IPS-15b (cell line): ENCODE data around the gene UBAC2.
"Not testable (repeated sequence)": the region's sequence is repeated elsewhere in the genome, so short reads cannot be mapped to it uniquely, and the experiment has no call there.

Experiments
- H3K27me3 ChIP-seq: one replicate; pipeline ENCODE4 v1.6.1; 2013; ENCODE audit warnings: low read length; ENCODE audit not compliant: control insufficient read depth, insufficient read depth
- H3K36me3 ChIP-seq: one replicate; pipeline ENCODE4 v1.6.1; 2013; ENCODE audit warnings: low read length; ENCODE audit not compliant: control insufficient read depth, insufficient read depth
- H3K4me1 ChIP-seq: one replicate; pipeline ENCODE4 v1.6.1; 2013; ENCODE audit warnings: mild to moderate bottlenecking, low read length; ENCODE audit not compliant: control insufficient read depth, insufficient read depth
- H3K4me3 ChIP-seq: one replicate; pipeline ENCODE4 v1.5.1; 2013; ENCODE audit warnings: low read depth, low read length
- H3K9ac ChIP-seq: one replicate; pipeline ENCODE4 v1.6.1; 2013; ENCODE audit warnings: low read depth, mild to moderate bottlenecking, low read length
- H3K9me3 ChIP-seq: one replicate; pipeline ENCODE4 v1.6.1; 2013; ENCODE audit warnings: mild to moderate bottlenecking, low read length; ENCODE audit not compliant: control insufficient read depth, insufficient read depth

Gene UBAC2

DNA sequence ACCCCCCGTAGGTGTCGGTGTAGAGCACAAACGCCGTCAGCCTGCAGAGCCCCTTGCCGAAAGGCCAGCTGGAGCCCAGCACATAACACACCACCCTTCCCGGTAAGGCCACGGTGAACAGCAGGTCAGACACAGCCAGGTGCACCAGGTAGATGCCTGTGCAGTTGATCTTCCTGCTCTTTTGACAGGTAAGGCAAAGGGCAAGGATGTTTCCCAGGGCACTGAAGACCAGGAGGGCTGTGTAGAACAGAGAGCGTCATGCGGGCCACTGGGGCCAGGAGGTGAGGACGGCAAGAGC is 208.0 kb downstream of the UBAC2 start:
- Histone ChIP-seq H3K9me3 (no peaks in the 10 kb centered on the region), H3K27me3 (no peaks in the 10 kb centered on the region), H3K4me3 (no peak overlapping the region), H3K36me3 (no peaks in the 10 kb centered on the region), H3K9ac (no peak overlapping the region), H3K4me1 (peaks cover 4% of the 10 kb centered on the region)

DNA sequence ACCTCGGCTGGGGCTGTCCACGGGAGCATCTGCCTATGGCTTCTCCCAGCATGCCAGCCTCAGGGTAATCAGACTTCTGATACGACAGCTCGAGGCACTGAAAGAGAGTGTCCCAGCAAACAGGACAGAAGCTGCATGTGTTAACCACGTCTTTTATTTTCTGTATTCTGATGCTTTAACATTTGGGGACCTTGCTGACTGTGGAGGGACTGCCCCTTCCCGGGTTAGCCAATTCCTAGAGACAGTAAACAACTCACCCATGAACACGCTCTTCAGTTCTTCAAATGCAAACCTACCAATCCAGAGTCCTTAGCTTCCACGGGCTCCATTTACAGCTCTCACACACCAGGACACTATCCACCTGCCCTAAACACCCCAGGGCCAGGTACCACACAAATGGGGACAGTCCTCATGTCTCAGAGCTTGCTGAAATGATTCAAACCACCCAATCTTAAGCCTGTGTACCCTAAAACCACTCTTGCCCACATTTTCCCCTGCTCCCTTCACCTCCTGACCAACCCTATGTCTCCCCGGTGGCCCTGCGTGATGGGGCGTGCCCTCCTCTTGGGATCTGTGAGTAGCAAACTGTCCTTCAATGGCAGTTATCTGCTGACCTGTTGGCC is 208.9 kb downstream of the UBAC2 start:
- H3K4me1 ChIP-seq, H3K9me3 ChIP-seq, H3K9ac ChIP-seq, H3K36me3 ChIP-seq, H3K4me3 ChIP-seq, H3K27me3 ChIP-seq: not testable (repeated sequence)

DNA sequence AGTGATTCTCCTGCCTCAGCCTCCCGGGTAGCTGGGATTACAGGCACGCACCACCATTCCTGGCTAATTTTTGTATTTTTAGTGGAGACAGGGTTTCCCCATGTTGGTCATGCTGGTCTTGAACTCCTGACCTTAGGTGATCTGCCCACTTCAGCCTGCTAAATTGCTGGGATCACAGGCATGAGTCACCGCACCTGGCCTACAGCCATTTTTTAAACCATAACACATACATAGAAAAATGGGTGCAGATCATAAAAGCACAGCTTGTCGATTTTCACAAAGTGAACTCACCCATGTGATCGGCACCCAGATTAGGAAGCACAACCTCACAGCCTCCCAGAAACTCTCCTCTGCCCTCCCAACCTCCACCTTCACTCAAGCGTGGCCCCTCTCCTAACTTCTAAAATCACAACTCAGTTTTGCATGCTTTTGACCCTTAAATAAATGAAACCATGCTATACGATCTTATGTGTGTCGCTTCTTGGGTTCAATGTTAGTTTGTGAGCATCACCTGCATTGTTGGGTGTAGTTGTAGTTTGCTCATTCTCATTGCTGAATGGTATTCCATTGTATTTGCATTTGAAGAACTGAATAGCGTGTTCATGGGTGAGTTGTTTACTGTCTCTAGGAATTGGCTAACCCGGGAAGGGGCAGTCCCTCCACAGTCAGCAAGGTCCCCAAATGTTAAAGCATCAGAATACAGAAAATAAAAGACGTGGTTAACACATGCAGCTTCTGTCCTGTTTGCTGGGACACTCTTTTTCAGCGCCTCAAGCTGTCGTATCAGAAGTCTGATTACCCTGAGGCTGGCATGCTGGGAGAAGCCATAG is 210.2 kb downstream of the UBAC2 start:
- H3K36me3 ChIP-seq, H3K4me1 ChIP-seq, H3K9me3 ChIP-seq, H3K4me3 ChIP-seq, H3K9ac ChIP-seq, H3K27me3 ChIP-seq: not testable (repeated sequence)

DNA sequence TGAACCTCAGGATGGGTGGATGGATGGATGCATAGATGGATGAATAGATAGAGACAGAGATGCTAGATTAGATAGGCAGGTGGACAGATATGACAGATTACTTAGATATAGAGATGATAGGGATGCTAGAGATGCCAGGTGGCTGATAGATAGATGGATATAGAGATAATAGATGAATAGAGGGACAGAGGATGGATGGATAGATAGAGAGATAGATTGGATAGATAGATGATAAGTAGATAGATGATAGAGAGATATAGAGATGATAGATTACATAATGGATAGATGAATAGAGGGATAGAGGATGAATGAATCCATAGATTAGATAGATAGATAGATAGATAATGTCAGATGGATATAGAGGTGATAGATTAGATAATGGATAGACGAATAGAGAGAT is 212.2 kb downstream of the UBAC2 start:
- peaks cover 10% of the 10 kb centered on the region for H3K4me1 ChIP-seq
- H3K27me3 ChIP-seq: peaks cover 4% of the 10 kb centered on the region
- no peaks in the 10 kb centered on the region for H3K36me3 ChIP-seq
- no peak overlapping the region for H3K4me3 ChIP-seq
- no peak overlapping the region for H3K9ac ChIP-seq
- no peaks in the 10 kb centered on the region for H3K9me3 ChIP-seq

DNA sequence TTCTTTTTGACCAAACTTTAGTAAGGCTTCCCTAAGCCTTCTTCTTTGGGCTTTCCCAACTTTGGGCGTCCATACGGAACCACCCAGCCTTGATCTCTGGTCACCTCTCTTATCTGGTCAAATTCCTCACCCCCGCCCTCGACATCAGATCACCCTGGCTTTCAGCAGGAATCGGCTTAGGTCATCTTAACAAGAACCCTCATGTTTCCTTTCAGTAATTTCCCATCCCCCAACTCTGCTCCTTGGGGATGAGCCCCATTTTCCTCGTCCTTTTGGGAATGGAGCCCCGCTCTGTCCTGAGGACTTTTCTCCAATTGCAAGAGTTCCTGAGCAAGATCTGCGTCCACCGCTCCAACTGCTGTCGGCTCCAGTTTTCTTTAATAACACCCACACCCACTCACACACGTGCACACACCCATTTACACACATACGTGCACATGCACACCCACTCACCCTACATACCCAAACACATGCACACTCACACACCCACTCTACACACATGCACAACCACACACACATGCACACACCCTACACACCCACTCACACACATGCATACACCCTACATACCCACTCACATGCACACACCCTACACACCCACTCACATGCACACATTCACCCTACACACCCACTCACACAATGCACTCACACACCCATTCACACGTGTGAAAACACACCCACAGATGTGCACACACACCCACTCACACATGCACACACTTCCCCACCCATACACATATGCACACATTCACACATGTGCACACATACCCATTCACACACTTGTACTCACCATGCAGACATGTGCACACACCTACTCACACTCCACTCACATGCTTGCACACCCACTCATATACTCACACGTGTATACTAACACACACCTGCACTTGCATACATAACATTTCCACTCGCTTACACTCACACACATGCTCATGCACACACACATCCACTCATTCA is 213.7 kb downstream of the UBAC2 start:
- peaks cover 4% of the 10 kb centered on the region for H3K27me3 ChIP-seq
- H3K4me1 ChIP-seq: peaks cover 11% of the 10 kb centered on the region
- H3K9ac ChIP-seq: no peak overlapping the region
- H3K36me3 ChIP-seq: no peaks in the 10 kb centered on the region
- H3K4me3 ChIP-seq: no peak overlapping the region
- H3K9me3 ChIP-seq: no peaks in the 10 kb centered on the region

DNA sequence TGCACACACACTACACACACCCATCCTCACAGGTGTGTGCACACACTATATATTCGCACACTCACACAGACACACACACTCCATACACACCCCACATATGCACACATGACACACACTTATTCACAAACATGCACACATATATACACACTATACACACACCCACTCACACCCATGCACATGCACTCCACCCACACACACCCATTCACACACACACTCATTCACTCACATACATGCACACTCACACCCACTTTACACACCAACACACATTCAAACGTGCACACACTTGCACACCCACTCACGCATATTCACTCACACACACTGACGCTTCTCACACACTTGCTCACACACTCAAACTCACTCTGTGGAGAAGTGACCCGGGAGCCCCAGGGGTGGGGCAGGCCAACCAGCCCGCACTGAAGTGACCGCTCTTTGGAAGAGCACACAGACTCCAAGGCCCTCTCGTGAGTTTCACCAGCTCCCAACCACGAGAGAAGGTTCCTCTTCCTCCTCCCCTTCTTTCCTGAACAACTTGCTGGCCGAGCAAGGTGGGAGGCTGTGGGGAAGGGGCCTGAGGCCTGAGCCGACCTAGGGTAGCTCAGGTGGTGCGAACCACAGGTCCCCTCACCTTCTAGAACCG is 214.5 kb downstream of the UBAC2 start:
- Histone ChIP-seq H3K4me3 (no peak overlapping the region), H3K36me3 (no peaks in the 10 kb centered on the region), H3K4me1 (peaks cover 11% of the 10 kb centered on the region), H3K9me3 (no peaks in the 10 kb centered on the region), H3K27me3 (peaks cover 4% of the 10 kb centered on the region), H3K9ac (no peak overlapping the region)

DNA sequence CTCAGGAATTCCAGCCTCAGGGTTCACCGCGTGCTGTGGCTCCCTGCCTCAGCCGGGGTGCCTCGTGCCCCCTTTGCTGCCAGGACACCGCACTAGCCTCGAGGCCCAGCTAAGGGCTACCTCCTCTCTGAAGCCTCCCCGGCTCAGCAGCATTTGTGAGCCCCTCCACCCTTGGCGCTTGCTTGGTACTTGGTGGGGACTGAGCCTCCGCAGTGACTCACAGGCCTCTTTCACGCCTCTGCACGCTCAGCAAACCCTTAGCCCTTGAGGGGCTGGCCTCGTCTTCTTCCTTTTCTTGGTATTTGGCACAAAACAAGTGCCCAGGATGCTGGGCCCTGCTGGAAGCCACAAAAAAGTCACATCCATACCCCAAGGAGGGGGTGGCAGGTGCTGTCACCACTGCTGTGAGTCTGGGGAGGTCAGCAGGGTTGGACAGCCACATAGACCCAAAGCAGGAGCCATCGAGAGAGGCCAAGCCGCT is 215.2 kb downstream of the UBAC2 start:
- no peak overlapping the region for H3K9ac ChIP-seq
- H3K27me3 ChIP-seq: peaks cover 4% of the 10 kb centered on the region
- H3K36me3 ChIP-seq: no peaks in the 10 kb centered on the region
- no peak overlapping the region for H3K4me3 ChIP-seq
- H3K4me1 ChIP-seq: peaks cover 8% of the 10 kb centered on the region
- H3K9me3 ChIP-seq: no peaks in the 10 kb centered on the region

DNA sequence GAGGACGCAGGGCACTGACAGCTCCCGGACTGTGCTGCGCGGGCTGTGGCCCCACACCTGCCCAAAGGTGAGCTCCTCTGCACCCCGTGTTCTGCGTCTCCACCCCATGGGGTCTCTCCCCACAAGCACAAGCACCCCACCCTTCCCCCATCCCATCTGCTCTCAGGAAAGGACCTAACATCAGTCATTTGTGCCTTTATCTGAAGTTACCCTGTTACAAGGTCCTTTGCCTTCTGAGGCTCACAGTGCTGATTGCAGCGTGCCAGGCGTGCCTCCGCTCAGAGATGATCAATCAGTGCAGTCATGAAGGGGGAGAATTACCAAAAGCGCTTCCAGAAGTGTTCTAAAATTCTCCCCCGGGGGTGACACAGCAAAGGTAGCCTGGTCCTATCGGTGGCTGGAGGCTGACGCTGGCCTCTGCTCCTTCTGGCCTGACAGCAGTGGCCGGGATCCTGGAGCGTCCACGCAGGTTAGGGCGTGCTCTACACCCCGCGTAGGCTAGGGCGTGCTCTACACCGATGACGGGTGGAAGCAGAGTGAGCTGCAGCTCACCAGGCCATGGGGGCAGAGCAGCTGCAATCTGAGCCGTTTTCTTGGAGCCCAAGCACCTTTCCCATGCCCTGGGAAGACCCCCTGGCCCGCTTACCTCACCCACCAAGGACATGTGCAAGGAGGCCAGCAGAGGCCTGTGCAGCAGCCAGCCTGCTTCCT is 215.9 kb downstream of the UBAC2 start:
- H3K4me3 ChIP-seq: no peak overlapping the region
- no peaks in the 10 kb centered on the region for H3K9me3 ChIP-seq
- peaks cover 7% of the 10 kb centered on the region for H3K4me1 ChIP-seq
- no peaks in the 10 kb centered on the region for H3K36me3 ChIP-seq
- peaks cover 4% of the 10 kb centered on the region for H3K27me3 ChIP-seq
- H3K9ac ChIP-seq: no peak overlapping the region

DNA sequence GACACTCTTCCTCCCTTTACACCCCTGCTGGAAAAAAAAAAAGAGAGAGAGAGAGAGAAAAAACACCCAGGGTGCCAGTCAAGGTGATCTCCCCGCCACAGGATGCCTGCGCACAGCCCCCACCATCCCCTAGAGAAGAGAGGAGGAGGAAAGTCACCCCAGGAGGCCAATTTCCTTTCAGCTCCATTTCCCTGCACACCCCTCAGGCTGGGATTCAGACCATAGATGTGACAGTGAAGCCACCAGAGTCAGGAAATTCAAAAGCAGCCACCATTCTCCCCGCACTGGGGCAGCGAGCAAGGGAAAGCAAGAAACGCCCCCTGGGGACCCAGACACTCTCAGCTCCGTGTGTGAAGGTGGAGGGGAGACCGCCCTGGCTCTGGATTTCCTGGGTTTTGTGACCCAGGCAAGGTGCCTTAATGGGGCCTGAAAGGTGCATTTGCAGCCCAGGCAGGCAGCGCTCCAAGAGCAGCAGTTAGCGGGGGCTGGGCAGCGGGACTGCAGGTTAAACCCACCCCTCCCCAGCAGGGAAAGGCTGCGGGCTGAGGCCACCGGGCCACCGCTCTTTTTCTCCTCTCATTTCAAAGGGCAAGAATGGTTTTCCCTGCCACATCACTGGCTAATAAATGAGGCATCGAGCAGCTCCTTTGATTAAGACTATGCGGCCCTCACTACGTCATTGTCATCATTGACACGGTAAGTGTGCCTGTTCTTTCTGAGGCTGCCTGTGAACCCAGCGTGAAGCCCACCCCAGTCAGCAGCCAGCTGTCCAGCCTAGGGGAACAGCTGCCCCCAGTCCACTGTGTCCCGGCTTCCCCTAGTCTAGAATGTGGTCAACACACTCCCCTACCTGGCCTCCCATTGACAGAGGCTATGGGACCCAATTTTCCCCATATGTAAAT is 216.8 kb downstream of the UBAC2 start:
- no peak overlapping the region for H3K9ac ChIP-seq
- H3K36me3 ChIP-seq: no peaks in the 10 kb centered on the region
- peaks cover 4% of the 10 kb centered on the region for H3K27me3 ChIP-seq
- H3K9me3 ChIP-seq: no peaks in the 10 kb centered on the region
- H3K4me3 ChIP-seq: no peak overlapping the region
- peaks cover 7% of the 10 kb centered on the region for H3K4me1 ChIP-seq

DNA sequence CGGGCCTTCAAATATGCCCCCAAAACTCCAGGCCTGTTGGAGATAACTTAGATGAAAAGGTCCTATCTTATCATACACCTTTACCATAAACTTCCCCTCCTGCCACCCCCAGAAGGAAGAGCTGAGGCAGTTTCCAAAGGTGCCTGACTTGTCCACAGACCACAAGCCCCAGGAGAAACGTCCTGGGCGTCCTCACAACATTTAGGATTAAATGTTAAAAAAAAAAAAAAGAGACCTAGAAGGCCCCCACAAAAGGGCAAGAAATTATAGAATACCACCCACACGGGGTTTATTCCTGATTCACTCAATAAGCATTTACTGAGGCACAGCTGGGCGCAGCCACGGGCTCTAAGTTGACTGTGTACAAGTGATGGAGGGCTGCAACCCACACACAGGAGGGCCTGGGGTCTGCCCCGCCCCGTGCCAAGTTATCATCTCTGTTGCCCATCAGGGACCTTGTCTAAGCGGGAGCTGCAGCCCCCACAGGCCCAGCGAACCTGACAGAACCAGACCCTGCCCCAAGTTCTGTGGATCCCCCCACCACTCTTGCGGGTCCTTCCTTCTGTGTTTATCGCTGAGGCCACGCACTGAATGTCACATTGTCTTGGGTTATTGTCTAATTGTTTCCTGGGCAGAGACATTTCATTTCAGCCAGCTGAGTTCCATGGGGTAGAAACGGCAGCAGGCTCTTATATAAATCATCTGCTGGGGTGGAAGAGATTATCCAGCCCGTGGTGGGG is 217.6 kb downstream of the UBAC2 start:
- no peaks in the 10 kb centered on the region for H3K9me3 ChIP-seq
- peaks cover 7% of the 10 kb centered on the region for H3K4me1 ChIP-seq

More for the DNA sequence above, 217.6 kb downstream of the UBAC2 start:
- Histone ChIP-seq H3K4me3 (no peak overlapping the region), H3K27me3 (peaks cover 4% of the 10 kb centered on the region), H3K9ac (no peak overlapping the region), H3K36me3 (no peaks in the 10 kb centered on the region)
